GM06990 (cell line): Measurements from ENCODE around the gene BOLA1.

Source experiments
- DNase-seq: peaks from one replicate; pipeline ENCODE4 v3.0.0-alpha.2; 2011; ENCODE audit not compliant: insufficient read length; ENCODE audit errors: extremely low read depth
- H3K27me3 ChIP-seq: replicated peaks from 2 replicates; pipeline ENCODE4 v1.6.0; 2011; ENCODE audit warnings: low read length; ENCODE audit not compliant: control insufficient read depth, insufficient read depth
- H3K36me3 ChIP-seq: 2 replicates; pipeline ENCODE4 v1.5.1; 2011; ENCODE audit warnings: low read length; ENCODE audit not compliant: control insufficient read depth, insufficient read depth
- H3K4me3 ChIP-seq: replicated peaks from 2 replicates; pipeline ENCODE4 v1.5.1; 2011; ENCODE audit warnings: low read depth, mild to moderate bottlenecking, control low read depth, low read length
- CTCF ChIP-seq: IDR thresholded peaks from 2 replicates; pipeline ENCODE4 v1.5.1; 2011; ENCODE audit warnings: low read length, control low read depth, mild to moderate bottlenecking, inconsistent platforms; ENCODE audit not compliant: insufficient read depth, poor library complexity, severe bottlenecking

Gene BOLA1

GRCh38 chr1:149888999-149889289 lies 10.4 kb upstream of the BOLA1 start:
- H3K4me3 ChIP-seq = peak overlapping the region; percentile 58
- DNase-seq = no peak
- no peaks in the 10 kb centered on the region for H3K27me3 ChIP-seq
- no peaks in the 10 kb centered on the region for H3K36me3 ChIP-seq
- TF ChIP-seq CTCF = no peak

GRCh38 chr1:149896575-149896974 lies 2.8 kb upstream of the BOLA1 start:
- DNase-seq = no peak
- Histone ChIP-seq H3K4me3 (no peak overlapping the region), H3K27me3 (no peaks in the 10 kb centered on the region), H3K36me3 (no peaks in the 10 kb centered on the region)
- no peak for TF ChIP-seq CTCF

- DNase-seq = no peak
- Histone ChIP-seq H3K36me3 (no peaks in the 10 kb centered on the region), H3K4me3 (no peak overlapping the region), H3K27me3 (no peaks in the 10 kb centered on the region)
- no peak for TF ChIP-seq CTCF
These were observed 4.6 kb downstream of the BOLA1 start for GRCh38 chr1:149903836-149904491.

GRCh38 chr1:149906570-149907075 lies 7.3 kb downstream of the BOLA1 start:
- no peaks in the 10 kb centered on the region for H3K27me3 ChIP-seq
- H3K4me3 ChIP-seq = no peak overlapping the region
- no peak for DNase-seq
- no peak for TF ChIP-seq CTCF
- no peaks in the 10 kb centered on the region for H3K36me3 ChIP-seq

GRCh38 chr1:149914545-149914944 lies 15.2 kb downstream of the BOLA1 start:
- Histone ChIP-seq H3K36me3 (no peaks in the 10 kb centered on the region), H3K4me3 (no peak overlapping the region), H3K27me3 (no peaks in the 10 kb centered on the region)
- DNase-seq = no peak
- TF ChIP-seq CTCF = no peak
